DND-41 (cell line): Measurements from ENCODE around the gene BPIFA2.

ENCODE experiments used
- EZH2 ChIP-seq: IDR thresholded peaks from 3 replicates; pipeline ENCODE4 v1.6.1; 2012; ENCODE audit warnings: borderline replicate concordance, low read depth, mild to moderate bottlenecking, moderate library complexity, low read length, inconsistent platforms; ENCODE audit not compliant: severe bottlenecking
- TF ChIP-seq, protein P1 (sequence below): IDR thresholded peaks from 2 replicates; pipeline ENCODE4 v1.5.1; 2012; ENCODE audit warnings: borderline replicate concordance, low read length, moderate library complexity, mild to moderate bottlenecking; ENCODE audit not compliant: poor library complexity, severe bottlenecking; ENCODE audit errors: extremely low read depth

DNA sequence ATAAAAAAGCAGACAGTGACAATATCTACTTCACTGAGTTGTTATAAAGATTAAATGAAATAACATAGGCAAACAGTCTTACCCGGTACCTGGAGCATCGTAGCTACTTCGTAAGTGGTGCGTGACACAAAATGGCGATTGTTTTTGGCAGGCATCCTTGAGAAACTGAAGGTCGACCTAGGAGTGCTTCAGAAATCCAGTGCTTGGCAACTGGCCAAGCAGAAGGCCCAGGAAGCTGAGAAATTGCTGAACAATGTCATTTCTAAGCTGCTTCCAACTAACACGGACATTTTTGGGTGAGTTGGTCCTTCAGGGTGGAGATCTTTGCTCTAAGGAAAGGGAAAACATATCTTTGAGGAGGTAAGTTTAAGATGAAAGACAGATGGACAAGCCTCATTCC is 4.8 kb downstream of the BPIFA2 start:
- no peak for TF ChIP-seq EZH2
- TF ChIP-seq, protein P1, sequence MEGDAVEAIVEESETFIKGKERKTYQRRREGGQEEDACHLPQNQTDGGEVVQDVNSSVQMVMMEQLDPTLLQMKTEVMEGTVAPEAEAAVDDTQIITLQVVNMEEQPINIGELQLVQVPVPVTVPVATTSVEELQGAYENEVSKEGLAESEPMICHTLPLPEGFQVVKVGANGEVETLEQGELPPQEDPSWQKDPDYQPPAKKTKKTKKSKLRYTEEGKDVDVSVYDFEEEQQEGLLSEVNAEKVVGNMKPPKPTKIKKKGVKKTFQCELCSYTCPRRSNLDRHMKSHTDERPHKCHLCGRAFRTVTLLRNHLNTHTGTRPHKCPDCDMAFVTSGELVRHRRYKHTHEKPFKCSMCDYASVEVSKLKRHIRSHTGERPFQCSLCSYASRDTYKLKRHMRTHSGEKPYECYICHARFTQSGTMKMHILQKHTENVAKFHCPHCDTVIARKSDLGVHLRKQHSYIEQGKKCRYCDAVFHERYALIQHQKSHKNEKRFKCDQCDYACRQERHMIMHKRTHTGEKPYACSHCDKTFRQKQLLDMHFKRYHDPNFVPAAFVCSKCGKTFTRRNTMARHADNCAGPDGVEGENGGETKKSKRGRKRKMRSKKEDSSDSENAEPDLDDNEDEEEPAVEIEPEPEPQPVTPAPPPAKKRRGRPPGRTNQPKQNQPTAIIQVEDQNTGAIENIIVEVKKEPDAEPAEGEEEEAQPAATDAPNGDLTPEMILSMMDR, result no peak
